ENCODE measurements around the gene NFXL1.
A peak's percentile ranks its signal among the peaks of the same experiment; 100 is the strongest.

Gene NFXL1

GRCh38 chr4:47914220-47914925 is at the start of gene NFXL1:
NFXL1 (minus strand) TSS chr4:47914583; CDS start chr4:47914203, 380 bp downstream.
- peak within 1 kb of the TSS; percentile 96 for H3K27ac ChIP-seq (ENCODE audit: low read depth, low read length)
- H3K36me3 ChIP-seq (ENCODE audit: insufficient read depth, low read length), result peaks cover 5% of the 10 kb centered on the region
- no peaks in the 10 kb centered on the region for H3K4me1 ChIP-seq (ENCODE audit: insufficient read depth, low read length)
- H3K9ac ChIP-seq (ENCODE audit: low read length), result peak within 1 kb of the TSS; percentile 75
- H3K27me3 ChIP-seq (ENCODE audit: control insufficient read depth in 1 of 2, insufficient read depth in 2 of 2, low read length in 2 of 2), result no peaks in the 10 kb centered on the region
- no peaks in the 10 kb centered on the region for H3K9me3 ChIP-seq (ENCODE audit: low read length)
- peak within 1 kb of the TSS; percentile 92 to 93 for H3K4me3 ChIP-seq (ENCODE audit: low read depth in 1 of 2, low read length in 2 of 2)

- Histone ChIP-seq H3K4me3 (ENCODE audit: low read depth in 1 of 2, low read length in 2 of 2) (no peak overlapping the region), H3K36me3 (ENCODE audit: insufficient read depth, low read length) (no peaks in the 10 kb centered on the region)
These were observed 40.3 kb upstream of the NFXL1 start for GRCh38 chr4:47954677-47955076.

GRCh38 chr4:47954245-47954644 is 39.9 kb upstream of the NFXL1 start:
- H3K27ac ChIP-seq (ENCODE audit: low read depth, low read length), result no peak overlapping the region
- no peak overlapping the region for H3K4me3 ChIP-seq (ENCODE audit: low read depth in 1 of 2, low read length in 2 of 2)
- H3K36me3 ChIP-seq (ENCODE audit: insufficient read depth, low read length), result no peaks in the 10 kb centered on the region
- no peaks in the 10 kb centered on the region for H3K27me3 ChIP-seq (ENCODE audit: control insufficient read depth in 1 of 2, insufficient read depth in 2 of 2, low read length in 2 of 2)
- H3K9ac ChIP-seq (ENCODE audit: low read length), result no peak overlapping the region
- no peaks in the 10 kb centered on the region for H3K4me1 ChIP-seq (ENCODE audit: insufficient read depth, low read length)
- H3K9me3 ChIP-seq (ENCODE audit: low read length), result no peaks in the 10 kb centered on the region

More at GRCh38 chr4:47954677-47955076, 40.3 kb upstream of the NFXL1 start:
- H3K9me3 ChIP-seq (ENCODE audit: low read length), result no peaks in the 10 kb centered on the region
- no peak overlapping the region for H3K27ac ChIP-seq (ENCODE audit: low read depth, low read length)
- no peaks in the 10 kb centered on the region for H3K27me3 ChIP-seq (ENCODE audit: control insufficient read depth in 1 of 2, insufficient read depth in 2 of 2, low read length in 2 of 2)
- no peaks in the 10 kb centered on the region for H3K4me1 ChIP-seq (ENCODE audit: insufficient read depth, low read length)
- H3K9ac ChIP-seq (ENCODE audit: low read length), result no peak overlapping the region

- no peak overlapping the region for H3K4me3 ChIP-seq (ENCODE audit: low read depth in 1 of 2, low read length in 2 of 2)
These were observed 31.7 kb upstream of the NFXL1 start for GRCh38 chr4:47945930-47946726.

GRCh38 chr4:47942081-47942819 is 27.9 kb upstream of the NFXL1 start:
- Histone ChIP-seq H3K36me3 (ENCODE audit: insufficient read depth, low read length) (no peaks in the 10 kb centered on the region), H3K9ac (ENCODE audit: low read length) (no peak overlapping the region), H3K27me3 (ENCODE audit: control insufficient read depth in 1 of 2, insufficient read depth in 2 of 2, low read length in 2 of 2) (no peaks in the 10 kb centered on the region), H3K4me1 (ENCODE audit: insufficient read depth, low read length) (no peaks in the 10 kb centered on the region), H3K27ac (ENCODE audit: low read depth, low read length) (no peak overlapping the region), H3K4me3 (ENCODE audit: low read depth in 1 of 2, low read length in 2 of 2) (no peak overlapping the region), H3K9me3 (ENCODE audit: low read length) (no peaks in the 10 kb centered on the region)

More at GRCh38 chr4:47945930-47946726, 31.7 kb upstream of the NFXL1 start:
- H3K4me1 ChIP-seq (ENCODE audit: insufficient read depth, low read length), result no peaks in the 10 kb centered on the region
- H3K27ac ChIP-seq (ENCODE audit: low read depth, low read length), result no peak overlapping the region
- no peaks in the 10 kb centered on the region for H3K36me3 ChIP-seq (ENCODE audit: insufficient read depth, low read length)
- no peaks in the 10 kb centered on the region for H3K27me3 ChIP-seq (ENCODE audit: control insufficient read depth in 1 of 2, insufficient read depth in 2 of 2, low read length in 2 of 2)
- H3K9me3 ChIP-seq (ENCODE audit: low read length), result peaks cover 3% of the 10 kb centered on the region
- H3K9ac ChIP-seq (ENCODE audit: low read length), result no peak overlapping the region

- H3K36me3 ChIP-seq (ENCODE audit: insufficient read depth, low read length), result no peaks in the 10 kb centered on the region
- H3K9me3 ChIP-seq (ENCODE audit: low read length), result no peaks in the 10 kb centered on the region
- no peak overlapping the region for H3K9ac ChIP-seq (ENCODE audit: low read length)
- H3K27ac ChIP-seq (ENCODE audit: low read depth, low read length), result no peak overlapping the region
- H3K4me3 ChIP-seq (ENCODE audit: low read depth in 1 of 2, low read length in 2 of 2), result no peak overlapping the region
- no peaks in the 10 kb centered on the region for H3K4me1 ChIP-seq (ENCODE audit: insufficient read depth, low read length)
- peaks cover 0 to under 1% of the 10 kb centered on the region in 2 donors for H3K27me3 ChIP-seq (ENCODE audit: control insufficient read depth in 1 of 2, insufficient read depth in 2 of 2, low read length in 2 of 2)
These were observed 25.1 kb upstream of the NFXL1 start for GRCh38 chr4:47939456-47939855.

- no peaks in the 10 kb centered on the region for H3K4me1 ChIP-seq (ENCODE audit: insufficient read depth, low read length)
- peaks cover 0 to 5% of the 10 kb centered on the region in 2 donors for H3K27me3 ChIP-seq (ENCODE audit: control insufficient read depth in 1 of 2, insufficient read depth in 2 of 2, low read length in 2 of 2)
- H3K36me3 ChIP-seq (ENCODE audit: insufficient read depth, low read length), result no peaks in the 10 kb centered on the region
- no peaks in the 10 kb centered on the region for H3K9me3 ChIP-seq (ENCODE audit: low read length)
- H3K27ac ChIP-seq (ENCODE audit: low read depth, low read length), result no peak overlapping the region
- H3K9ac ChIP-seq (ENCODE audit: low read length), result no peak overlapping the region
- H3K4me3 ChIP-seq (ENCODE audit: low read depth in 1 of 2, low read length in 2 of 2), result no peak overlapping the region
These were observed 22.0 kb upstream of the NFXL1 start for GRCh38 chr4:47936336-47936735.

- no peaks in the 10 kb centered on the region for H3K36me3 ChIP-seq (ENCODE audit: insufficient read depth, low read length)
- H3K27me3 ChIP-seq (ENCODE audit: control insufficient read depth in 1 of 2, insufficient read depth in 2 of 2, low read length in 2 of 2), result peaks cover 0 to 5% of the 10 kb centered on the region in 2 donors
- H3K4me1 ChIP-seq (ENCODE audit: insufficient read depth, low read length), result no peaks in the 10 kb centered on the region
- no peak overlapping the region for H3K9ac ChIP-seq (ENCODE audit: low read length)
- H3K9me3 ChIP-seq (ENCODE audit: low read length), result no peaks in the 10 kb centered on the region
- no peak overlapping the region for H3K4me3 ChIP-seq (ENCODE audit: low read depth in 1 of 2, low read length in 2 of 2)
- H3K27ac ChIP-seq (ENCODE audit: low read depth, low read length), result no peak overlapping the region
These were observed 19.5 kb upstream of the NFXL1 start for GRCh38 chr4:47933840-47934239.

GRCh38 chr4:47930971-47931804 is 16.8 kb upstream of the NFXL1 start:
- H3K36me3 ChIP-seq (ENCODE audit: insufficient read depth, low read length), result no peaks in the 10 kb centered on the region
- no peak overlapping the region for H3K27ac ChIP-seq (ENCODE audit: low read depth, low read length)
- peaks cover 0 to 5% of the 10 kb centered on the region in 2 donors for H3K27me3 ChIP-seq (ENCODE audit: control insufficient read depth in 1 of 2, insufficient read depth in 2 of 2, low read length in 2 of 2)
- no peak overlapping the region for H3K4me3 ChIP-seq (ENCODE audit: low read depth in 1 of 2, low read length in 2 of 2)
- no peaks in the 10 kb centered on the region for H3K4me1 ChIP-seq (ENCODE audit: insufficient read depth, low read length)
- H3K9me3 ChIP-seq (ENCODE audit: low read length), result no peaks in the 10 kb centered on the region
- H3K9ac ChIP-seq (ENCODE audit: low read length), result no peak overlapping the region

- H3K9ac ChIP-seq (ENCODE audit: low read length), result no peak overlapping the region
- no peak overlapping the region for H3K27ac ChIP-seq (ENCODE audit: low read depth, low read length)
- H3K9me3 ChIP-seq (ENCODE audit: low read length), result no peaks in the 10 kb centered on the region
- H3K4me3 ChIP-seq (ENCODE audit: low read depth in 1 of 2, low read length in 2 of 2), result no peak overlapping the region
- H3K4me1 ChIP-seq (ENCODE audit: insufficient read depth, low read length), result no peaks in the 10 kb centered on the region
- H3K27me3 ChIP-seq (ENCODE audit: control insufficient read depth in 1 of 2, insufficient read depth in 2 of 2, low read length in 2 of 2), result peaks cover 0 to 5% of the 10 kb centered on the region in 2 donors
- no peaks in the 10 kb centered on the region for H3K36me3 ChIP-seq (ENCODE audit: insufficient read depth, low read length)
These were observed 15.4 kb upstream of the NFXL1 start for GRCh38 chr4:47929682-47930201.
